ENCODE measurements around the gene FAM168A. TPM values are rescaled to one million over a fixed set of nuclear protein-coding genes. Genes with fewer than 3 reads are reported as not detected.
"Not testable (repeated sequence)": the region's sequence is repeated elsewhere in the genome, so short reads cannot be mapped to it uniquely, and the experiment has no call there.

Gene FAM168A
- total and polyA plus RNA-seq, 9 donors = 16.7 to 45.5 (median 39.5) TPM

DNA sequence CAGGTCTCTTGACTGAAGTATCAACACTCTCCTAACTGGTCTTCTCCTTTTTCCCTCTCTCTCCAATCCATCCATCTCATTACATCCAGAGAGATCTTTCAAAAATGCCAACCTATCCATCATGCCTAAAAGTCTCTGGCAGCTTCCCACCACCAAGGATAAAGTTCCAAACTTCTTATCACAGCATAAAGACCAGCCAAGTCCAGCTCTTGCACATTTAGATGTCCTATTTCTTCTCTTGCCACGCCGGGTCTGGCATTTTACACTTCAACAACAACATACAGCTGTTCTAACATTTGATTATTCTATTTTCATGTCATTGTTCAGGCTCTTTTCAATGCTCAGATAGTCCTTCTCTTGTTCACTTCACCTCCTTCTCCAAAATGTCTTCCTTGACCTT lies 151.1 kb downstream of the FAM168A start:
- WGBS, 3 donors = 92 to 95% (median 93%) methylated on average over 2 of the region's 2 CpGs
- no peak overlapping the region for H3K4me3 ChIP-seq
- peaks cover 2% of the 10 kb centered on the region for H3K4me1 ChIP-seq (ENCODE audit: insufficient read depth)
- intact Hi-C loops (cut with DNase I) = no loop called here
- no peaks in the 10 kb centered on the region for H3K27me3 ChIP-seq
- H3K9me3 ChIP-seq = no peaks in the 10 kb centered on the region
- H3K36me3 ChIP-seq = no peaks in the 10 kb centered on the region
- H3K27ac ChIP-seq = no peak overlapping the region
- TF ChIP-seq, protein P1, sequence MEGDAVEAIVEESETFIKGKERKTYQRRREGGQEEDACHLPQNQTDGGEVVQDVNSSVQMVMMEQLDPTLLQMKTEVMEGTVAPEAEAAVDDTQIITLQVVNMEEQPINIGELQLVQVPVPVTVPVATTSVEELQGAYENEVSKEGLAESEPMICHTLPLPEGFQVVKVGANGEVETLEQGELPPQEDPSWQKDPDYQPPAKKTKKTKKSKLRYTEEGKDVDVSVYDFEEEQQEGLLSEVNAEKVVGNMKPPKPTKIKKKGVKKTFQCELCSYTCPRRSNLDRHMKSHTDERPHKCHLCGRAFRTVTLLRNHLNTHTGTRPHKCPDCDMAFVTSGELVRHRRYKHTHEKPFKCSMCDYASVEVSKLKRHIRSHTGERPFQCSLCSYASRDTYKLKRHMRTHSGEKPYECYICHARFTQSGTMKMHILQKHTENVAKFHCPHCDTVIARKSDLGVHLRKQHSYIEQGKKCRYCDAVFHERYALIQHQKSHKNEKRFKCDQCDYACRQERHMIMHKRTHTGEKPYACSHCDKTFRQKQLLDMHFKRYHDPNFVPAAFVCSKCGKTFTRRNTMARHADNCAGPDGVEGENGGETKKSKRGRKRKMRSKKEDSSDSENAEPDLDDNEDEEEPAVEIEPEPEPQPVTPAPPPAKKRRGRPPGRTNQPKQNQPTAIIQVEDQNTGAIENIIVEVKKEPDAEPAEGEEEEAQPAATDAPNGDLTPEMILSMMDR (IDR thresholded peaks at IDR 0.05) = no peak
- TF ChIP-seq POLR2A (IDR thresholded peaks at IDR 0.05) (no peak), EP300 (IDR thresholded peaks at IDR 0.05) (no peak)
- DNase-seq = no peak

DNA sequence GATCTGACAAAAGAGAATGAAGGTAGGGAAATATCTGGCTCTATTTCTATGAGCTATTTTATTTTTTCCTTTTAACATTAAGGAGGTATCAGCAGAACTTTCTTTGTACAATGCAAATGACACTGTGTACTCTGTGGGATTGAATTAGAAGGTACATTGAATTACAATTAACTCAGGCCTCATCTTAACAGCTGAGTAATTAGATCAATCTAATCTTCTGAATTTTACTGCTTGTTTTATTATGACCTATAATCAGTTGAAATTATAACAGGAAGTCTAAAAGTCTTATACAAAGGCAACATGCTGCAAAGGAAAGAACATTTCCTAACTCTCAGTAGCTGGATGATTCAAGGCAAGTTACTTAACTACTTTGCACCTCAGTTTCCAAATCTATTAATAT lies 151.9 kb downstream of the FAM168A start:
- TF ChIP-seq POLR2A (IDR thresholded peaks at IDR 0.05) (no peak), EP300 (IDR thresholded peaks at IDR 0.05) (no peak)
- TF ChIP-seq, protein P1 (IDR thresholded peaks at IDR 0.05) = no peak
- intact Hi-C loops (cut with DNase I) = no loop called here

DNA sequence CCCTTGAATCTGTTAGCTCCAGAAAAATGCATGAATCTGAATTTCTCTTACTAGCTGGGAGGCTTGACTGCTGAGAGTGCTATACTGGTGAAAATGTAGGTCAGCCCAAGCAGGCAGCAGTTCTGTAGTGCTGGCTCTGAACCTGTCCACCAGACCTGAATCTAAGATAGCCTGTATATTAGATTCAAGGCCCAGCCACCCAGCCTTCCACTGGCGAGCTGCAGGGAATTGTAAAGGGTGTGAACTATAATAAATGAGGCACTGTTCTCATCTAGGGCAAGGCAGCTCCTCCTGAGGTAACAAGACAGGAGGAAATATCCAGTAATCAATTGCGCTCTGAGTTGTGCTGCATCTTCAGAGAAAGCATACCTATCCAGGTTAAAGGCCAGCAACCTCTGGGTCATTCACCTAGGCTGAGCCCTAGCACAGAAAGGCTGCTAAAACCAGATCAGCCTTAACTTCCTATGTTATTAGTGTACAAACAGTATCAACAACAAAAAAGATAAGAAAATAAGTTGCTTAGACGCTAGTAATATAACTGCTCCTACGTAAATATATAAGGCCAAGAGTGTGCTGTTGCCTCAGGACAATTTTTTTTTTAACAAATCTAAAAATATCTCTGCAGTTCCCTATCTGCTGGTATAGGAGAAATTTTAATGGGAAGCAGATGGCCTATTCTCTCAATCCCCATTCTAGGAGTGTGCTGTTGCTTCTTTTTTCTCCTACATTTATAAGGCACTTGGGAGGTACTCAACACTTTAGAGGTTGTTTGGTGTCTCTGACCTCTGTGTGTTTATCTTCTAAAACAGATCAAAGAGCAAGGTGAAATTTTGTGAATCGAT lies 158.7 kb downstream of the FAM168A start:
- H3K4me1 ChIP-seq (ENCODE audit: insufficient read depth) = peaks cover 1% of the 10 kb centered on the region
- intact Hi-C loops (cut with DNase I) = no loop called here
- WGBS, 3 donors = 74 to 82% (median 78%) methylated on average over 5 of the region's 5 CpGs

More for the DNA sequence above, 151.9 kb downstream of the FAM168A start:
- H3K27ac ChIP-seq = no peak overlapping the region
- peaks cover 2% of the 10 kb centered on the region for H3K4me1 ChIP-seq (ENCODE audit: insufficient read depth)
- H3K4me3 ChIP-seq = no peak overlapping the region
- no peaks in the 10 kb centered on the region for H3K27me3 ChIP-seq
- H3K36me3 ChIP-seq = no peaks in the 10 kb centered on the region
- no peak for DNase-seq
- no peaks in the 10 kb centered on the region for H3K9me3 ChIP-seq

DNA sequence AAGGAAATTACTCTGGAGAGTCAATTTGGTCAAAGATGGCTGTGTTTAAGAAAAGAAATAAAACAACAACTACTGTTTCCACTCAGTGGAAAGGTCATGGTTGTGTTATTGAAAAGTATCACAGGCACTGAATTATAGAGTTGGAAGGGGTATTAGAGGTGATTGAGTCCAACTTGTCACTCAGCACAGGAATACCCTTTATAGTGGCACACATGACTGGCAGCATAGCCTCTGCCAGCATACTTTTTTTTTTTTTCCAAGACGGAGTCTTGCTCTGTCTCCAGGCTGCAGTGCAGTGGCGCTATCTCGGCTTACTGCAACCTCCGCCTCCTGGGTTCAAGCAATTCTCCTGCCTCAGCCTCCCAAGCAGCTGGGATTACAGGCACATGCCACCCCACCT lies 161.1 kb downstream of the FAM168A start:
- H3K36me3 ChIP-seq; H3K27ac ChIP-seq; H3K4me3 ChIP-seq; DNase-seq; H3K9me3 ChIP-seq; intact Hi-C loops (cut with DNase I); H3K27me3 ChIP-seq; H3K4me1 ChIP-seq (ENCODE audit: insufficient read depth): not testable (repeated sequence)
- WGBS, 3 donors = 81 to 87% (median 86%) methylated on average over 4 of the region's 4 CpGs

More for the DNA sequence above, 158.7 kb downstream of the FAM168A start:
- DNase-seq = no peak
- Histone ChIP-seq H3K27ac (no peak overlapping the region), H3K9me3 (no peaks in the 10 kb centered on the region), H3K27me3 (no peaks in the 10 kb centered on the region), H3K36me3 (no peaks in the 10 kb centered on the region), H3K4me3 (no peak overlapping the region)
- TF ChIP-seq EP300 (IDR thresholded peaks at IDR 0.05) = no peak
- no peak for TF ChIP-seq POLR2A (IDR thresholded peaks at IDR 0.05)
- TF ChIP-seq, protein P1 (IDR thresholded peaks at IDR 0.05) = no peak

DNA sequence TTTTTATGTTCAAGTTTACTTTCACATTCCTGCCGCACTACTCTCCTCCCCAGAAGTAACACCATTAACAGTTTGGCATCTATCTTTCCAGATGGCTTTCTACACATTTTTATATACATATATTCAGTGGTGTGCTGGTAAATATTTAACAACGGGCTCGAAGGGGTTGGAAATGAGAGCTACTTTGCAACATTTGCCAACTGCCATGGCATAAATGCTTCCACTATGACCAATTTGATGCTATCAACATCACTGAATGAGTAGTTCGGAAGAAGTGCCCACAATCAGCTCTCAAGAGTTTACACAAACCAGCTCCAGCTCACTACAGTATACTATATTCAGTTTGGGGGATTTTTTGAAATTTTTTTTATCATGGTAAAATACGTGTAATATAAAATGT lies 166.5 kb downstream of the FAM168A start:
- no peak overlapping the region for H3K27ac ChIP-seq
- intact Hi-C loops (cut with DNase I) = no loop called here
- no peaks in the 10 kb centered on the region for H3K27me3 ChIP-seq
- H3K4me1 ChIP-seq (ENCODE audit: insufficient read depth) = peaks cover 2% of the 10 kb centered on the region
- no peaks in the 10 kb centered on the region for H3K36me3 ChIP-seq
- H3K4me3 ChIP-seq = no peak overlapping the region
- no peaks in the 10 kb centered on the region for H3K9me3 ChIP-seq
- no peak for TF ChIP-seq POLR2A (IDR thresholded peaks at IDR 0.05)
- TF ChIP-seq, protein P1 (IDR thresholded peaks at IDR 0.05) = no peak
- no peak for TF ChIP-seq EP300 (IDR thresholded peaks at IDR 0.05)
- no peak for DNase-seq
- 93 to 98% (median 96%) methylated on average over 5 of the region's 5 CpGs for WGBS, 3 donors

Measured in ovary (tissue), 9 donors.